GM12874 (cell line): ENCODE measurements around the gene MYADM.

ENCODE experiments used
- TF ChIP-seq, protein P1 (sequence below): IDR thresholded peaks from 2 replicates; pipeline ENCODE4 v1.5.1; 2011; ENCODE audit warnings: low read depth, mild to moderate bottlenecking, control low read depth, low read length, moderate library complexity; ENCODE audit not compliant: insufficient read depth

MYADM gene

DNA sequence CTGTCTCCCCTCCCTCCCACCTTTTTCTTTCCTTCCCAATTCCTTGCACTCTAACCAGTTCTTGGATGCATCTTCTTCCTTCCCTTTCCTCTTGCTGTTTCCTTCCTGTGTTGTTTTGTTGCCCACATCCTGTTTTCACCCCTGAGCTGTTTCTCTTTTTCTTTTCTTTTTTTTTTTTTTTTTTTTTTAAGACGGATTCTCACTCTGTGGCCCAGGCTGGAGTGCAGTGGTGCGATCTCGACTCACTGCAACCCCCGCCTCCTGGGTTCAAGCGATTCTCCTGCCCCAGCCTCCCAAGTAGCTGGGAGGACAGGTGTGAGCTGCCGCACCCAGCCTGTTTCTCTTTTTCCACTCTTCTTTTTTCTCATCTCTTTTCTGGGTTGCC lies 6.9 kb downstream of the MYADM start:
- TF ChIP-seq, protein P1, sequence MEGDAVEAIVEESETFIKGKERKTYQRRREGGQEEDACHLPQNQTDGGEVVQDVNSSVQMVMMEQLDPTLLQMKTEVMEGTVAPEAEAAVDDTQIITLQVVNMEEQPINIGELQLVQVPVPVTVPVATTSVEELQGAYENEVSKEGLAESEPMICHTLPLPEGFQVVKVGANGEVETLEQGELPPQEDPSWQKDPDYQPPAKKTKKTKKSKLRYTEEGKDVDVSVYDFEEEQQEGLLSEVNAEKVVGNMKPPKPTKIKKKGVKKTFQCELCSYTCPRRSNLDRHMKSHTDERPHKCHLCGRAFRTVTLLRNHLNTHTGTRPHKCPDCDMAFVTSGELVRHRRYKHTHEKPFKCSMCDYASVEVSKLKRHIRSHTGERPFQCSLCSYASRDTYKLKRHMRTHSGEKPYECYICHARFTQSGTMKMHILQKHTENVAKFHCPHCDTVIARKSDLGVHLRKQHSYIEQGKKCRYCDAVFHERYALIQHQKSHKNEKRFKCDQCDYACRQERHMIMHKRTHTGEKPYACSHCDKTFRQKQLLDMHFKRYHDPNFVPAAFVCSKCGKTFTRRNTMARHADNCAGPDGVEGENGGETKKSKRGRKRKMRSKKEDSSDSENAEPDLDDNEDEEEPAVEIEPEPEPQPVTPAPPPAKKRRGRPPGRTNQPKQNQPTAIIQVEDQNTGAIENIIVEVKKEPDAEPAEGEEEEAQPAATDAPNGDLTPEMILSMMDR, result no peak

DNA sequence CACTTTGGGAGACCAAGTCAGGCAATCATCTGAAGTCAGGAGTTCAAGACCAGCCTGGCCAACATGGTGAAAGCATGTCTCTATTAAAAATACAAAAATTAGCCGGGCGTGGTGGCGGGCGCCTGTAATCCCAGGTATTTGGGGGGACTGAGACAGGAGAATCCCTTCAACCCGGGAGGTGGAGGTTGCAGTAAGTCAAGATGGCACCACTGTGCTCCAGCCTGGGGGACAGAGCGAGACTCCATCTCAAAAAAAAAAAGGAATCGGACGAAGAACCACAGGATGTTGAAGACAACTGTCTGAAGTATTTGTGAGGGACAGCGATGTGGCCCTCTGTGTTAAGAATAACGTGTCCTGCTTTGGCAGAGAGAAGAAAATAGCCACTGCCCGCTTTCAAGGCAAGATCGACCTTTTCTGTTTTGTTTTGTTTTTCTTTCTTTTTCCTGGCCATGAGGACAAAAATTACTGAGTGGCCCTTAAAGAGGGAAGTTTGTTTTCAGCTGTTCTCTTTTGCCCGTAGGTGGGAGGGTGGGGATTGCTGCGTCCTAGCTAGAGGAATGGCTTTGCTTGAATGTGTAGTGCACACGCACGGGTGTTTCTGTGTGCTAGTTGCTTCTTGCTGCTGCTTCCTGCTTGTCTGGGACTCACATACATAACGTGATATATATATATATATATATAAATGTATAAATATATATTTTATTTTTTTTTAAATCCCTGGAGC lies 8.1 kb downstream of the MYADM start:
- TF ChIP-seq, protein P1, result no peak

DNA sequence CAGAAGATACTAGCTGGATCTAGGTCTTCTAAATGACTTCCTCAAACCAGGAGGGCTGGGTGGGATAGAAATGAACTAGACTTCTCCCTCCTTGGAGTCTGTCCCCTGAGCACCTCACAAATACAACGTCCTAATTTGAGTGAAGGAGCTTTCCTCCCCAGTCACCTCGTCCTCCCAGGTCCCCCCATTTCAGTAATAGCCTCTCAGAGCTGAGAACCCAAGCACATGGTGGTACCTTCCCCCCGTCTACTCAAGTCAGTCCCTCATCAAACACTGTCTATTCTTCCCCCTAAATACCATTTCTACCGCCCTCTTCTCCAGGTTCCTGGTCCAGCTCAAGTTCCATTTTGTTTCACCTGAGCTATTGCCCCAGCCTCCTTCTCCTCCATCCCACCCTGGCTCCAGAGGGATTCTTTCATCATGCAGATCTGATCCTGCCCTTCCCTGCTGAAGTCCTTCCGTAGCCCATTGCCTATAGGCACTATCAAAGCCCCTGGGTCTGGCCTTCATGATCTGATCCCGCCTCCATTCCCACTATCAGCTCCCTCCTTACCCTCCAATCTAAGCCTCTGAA lies 9.1 kb downstream of the MYADM start:
- TF ChIP-seq, protein P1, result no peak

DNA sequence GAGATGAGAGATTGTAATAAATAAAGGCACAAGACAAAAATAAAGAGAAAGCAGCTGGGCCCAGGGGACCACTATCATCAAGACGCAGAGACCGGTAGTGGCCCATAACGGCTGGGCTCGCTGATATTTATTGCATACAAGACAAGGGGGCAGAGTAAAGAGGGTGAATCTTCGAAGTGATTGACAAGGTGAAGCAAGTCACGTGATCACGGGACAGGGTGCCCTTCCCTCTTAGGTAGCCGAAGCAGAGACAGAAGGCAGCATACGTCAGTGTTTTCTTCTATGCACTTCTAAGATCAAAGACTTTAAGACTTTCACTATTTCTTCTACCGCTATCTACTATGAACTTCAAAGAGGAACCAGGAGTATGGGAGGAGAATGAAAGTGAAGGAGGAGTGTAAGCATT lies 9.7 kb downstream of the MYADM start:
- TF ChIP-seq, protein P1, result no peak

DNA sequence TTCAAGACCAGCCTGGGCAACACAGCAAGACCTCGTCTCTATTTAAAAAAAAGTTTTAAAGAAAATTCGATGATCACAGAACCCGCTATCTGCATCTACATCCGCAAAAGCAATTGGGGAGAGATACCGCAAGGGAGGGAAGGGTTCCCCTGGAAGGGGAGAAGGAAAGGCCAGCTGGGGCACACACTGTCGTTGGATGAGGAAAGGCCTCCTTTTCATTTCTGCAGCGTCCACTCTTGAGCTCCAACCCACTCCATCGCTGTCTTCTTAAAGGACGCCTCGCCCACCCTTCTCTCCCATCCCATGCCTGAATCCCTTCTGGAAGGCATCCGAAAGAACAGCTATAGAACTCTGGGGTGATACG lies 11.1 kb downstream of the MYADM start:
- TF ChIP-seq, protein P1, result no peak

DNA sequence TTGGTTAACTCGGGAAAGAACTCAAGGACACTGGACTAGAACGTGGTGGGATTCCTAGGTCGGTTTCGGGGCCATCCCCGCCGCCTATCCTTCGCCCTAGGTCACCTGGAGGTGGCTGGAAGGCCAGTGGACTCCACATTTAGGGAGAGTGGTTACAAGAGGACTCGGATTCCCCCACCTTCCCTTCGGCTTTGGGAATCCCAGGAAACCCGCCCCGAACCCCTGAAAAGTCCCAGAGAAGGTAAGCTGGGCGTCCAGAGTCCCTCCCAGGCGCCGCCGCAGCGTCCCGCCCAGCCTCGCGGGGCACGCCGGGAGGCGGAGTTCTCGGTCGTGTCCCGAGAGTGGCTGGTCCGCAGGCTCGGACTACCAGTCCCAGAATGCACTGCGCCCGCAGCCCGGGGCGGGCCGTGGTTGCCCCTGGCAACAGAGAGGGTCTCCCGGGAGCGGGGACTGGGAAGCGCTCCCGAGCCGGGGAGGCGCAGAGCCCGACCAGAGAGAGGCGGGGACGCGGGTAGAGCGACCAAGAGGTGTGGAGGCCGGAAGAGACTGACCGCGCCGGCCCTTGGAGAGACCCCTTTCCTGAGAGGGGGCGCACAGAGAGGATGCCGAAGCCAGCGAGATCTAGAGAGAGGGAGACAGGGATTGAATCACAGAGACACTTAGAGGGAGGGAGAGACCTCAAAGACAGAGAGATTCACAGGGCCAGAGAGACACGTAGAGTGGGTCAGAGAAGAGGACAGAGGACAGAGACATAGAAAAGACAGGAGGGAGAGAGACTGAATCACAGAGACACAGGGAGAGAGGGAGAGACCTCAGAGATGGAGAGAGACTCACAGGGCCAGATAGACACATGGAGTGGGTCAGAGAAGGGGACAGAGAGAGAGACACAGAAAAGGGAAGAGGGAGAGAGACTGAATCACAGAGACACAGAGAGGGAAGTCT lies 11.7 kb downstream of the MYADM start:
- TF ChIP-seq, protein P1, result no peak

DNA sequence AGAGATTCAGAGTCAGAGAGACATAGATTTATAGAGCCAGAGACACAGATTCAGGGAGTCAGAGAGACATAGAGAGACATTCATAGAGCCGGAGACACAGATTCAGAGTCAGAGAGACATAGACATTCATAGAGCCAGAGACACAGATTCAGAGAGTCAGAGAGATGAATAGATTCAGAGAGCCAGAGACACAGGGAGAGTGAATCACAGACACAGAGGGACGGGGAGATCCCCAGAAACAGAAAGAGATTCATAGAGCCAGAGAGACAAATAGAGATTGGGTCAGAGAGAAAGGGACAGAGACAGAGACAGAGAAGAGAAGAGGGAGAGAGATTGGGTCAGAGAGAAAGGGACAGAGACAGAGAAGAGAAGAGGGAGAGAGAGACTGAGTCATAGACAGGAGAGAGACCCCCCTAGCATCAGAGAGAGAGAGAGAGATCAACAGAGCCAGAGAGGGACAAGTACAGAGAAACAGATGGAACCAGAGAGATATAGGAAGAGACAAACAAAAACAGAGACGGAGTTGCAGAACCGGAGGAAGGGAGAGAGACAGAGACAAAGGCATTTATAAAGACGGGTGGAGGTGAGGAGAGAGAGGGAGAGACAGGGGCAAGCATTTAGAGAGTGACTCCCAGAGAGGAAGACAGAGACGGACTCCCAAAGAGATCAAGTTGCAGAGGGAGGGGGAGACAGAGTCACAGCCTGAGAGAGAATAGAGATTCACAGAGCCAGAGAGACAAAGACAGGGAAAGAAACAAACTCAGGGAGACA lies 13.2 kb downstream of the MYADM start:
- TF ChIP-seq, protein P1, result no peak
